Stimulated activated CD8-positive, alpha-beta memory T cell treated with anti-CD3 and anti-CD28 coated beads, Interleukin-12 subunit alpha, Interleukin-12 subunit beta, amount 100 ng/mL, for 4 hours (primary cell): Measurements from ENCODE around the gene DSG1.
"Not testable (repeated sequence)": the region's sequence is repeated elsewhere in the genome, so short reads cannot be mapped to it uniquely, and the experiment has no call there.

Experiments
- DNase-seq: peaks from one replicate; pipeline ENCODE4 v3.0.0-alpha.2; 2020; ENCODE audit warnings: low read depth

The DSG1 gene

DNA sequence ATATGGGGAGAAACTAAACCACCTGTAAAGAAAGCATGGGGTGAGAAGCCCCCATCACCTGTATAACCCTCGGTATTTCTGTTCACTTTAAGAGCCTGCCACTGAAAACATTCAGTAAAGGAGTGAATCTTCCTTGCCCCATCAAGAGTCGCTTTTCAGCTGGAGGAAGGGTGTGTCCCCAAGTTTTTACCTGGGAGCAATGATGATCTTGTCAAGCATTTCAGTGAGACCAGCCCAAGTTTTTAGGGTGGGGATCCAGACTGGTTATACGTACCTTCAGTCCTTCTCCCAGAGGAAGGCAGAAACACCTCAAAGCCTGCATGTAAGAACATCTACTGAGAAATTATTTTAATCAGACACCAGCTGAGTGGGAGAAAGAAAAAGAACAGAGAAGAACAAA is at the start of gene DSG1:
Gene DSG1, plus strand, starts transcription at position 301 of the 400 bp plus-strand sequence. CDS start 141 bp downstream, outside the sequence.
- DNase-seq: no peak

DNA sequence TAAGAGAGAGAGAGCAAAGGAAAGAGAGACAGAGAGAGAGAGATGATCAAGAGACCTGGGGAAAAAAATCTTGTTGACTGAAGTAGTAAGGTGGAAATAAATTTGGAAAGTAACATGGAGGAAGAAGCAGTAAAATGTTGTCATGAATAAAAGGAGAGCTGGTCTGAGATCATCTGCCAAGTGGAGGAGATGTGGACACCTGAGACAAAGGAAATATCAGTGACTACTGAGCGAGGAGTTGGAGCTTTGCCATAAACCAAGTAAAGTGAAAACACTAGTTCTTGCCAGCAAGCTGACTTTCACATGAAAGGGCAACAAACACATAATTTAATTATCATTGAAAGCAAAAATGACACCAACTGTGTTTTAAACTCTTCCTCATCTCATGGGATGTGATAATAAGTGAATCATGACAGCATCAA is 49.0 kb upstream of the DSG1 start:
- DNase-seq: no peak

DNA sequence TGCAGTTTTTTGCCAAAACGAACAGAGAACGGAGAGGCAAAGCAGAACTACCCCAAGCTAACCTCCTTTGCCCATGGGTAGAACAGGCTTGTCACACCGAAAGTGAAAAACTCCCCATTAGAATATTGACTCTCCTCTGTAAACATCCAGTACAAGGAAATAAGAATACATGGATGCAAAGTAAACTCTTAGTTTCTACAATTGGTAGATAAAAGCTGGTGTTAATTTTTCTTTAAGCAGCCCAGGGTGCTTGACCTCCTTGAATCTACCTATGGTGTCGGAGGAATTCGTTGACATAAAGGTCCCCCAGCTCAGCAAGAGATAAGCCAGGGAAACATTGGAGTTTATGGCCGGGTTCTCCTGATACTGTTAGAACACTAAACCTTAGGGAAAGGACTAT is 48.4 kb upstream of the DSG1 start:
- DNase-seq: no peak

DNA sequence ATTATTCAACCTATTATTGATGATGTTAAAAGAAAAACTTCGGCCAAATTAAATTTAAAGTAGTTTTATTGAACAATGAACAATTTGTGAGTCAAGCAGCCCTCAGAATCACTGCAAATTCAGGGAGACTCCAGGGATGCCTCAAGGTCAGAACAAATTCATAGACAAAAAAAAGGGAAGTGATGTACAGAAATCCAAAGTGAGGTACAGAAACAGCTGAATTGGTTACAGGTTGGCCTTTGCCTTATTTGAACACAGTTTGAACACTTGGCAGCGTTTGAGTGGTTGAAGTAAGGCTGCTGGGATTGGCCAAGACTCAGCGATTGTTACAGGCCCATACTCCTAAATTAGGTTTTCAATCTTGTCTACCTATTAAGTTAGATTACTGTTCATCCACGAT is 47.4 kb upstream of the DSG1 start:
- DNase-seq: no peak

DNA sequence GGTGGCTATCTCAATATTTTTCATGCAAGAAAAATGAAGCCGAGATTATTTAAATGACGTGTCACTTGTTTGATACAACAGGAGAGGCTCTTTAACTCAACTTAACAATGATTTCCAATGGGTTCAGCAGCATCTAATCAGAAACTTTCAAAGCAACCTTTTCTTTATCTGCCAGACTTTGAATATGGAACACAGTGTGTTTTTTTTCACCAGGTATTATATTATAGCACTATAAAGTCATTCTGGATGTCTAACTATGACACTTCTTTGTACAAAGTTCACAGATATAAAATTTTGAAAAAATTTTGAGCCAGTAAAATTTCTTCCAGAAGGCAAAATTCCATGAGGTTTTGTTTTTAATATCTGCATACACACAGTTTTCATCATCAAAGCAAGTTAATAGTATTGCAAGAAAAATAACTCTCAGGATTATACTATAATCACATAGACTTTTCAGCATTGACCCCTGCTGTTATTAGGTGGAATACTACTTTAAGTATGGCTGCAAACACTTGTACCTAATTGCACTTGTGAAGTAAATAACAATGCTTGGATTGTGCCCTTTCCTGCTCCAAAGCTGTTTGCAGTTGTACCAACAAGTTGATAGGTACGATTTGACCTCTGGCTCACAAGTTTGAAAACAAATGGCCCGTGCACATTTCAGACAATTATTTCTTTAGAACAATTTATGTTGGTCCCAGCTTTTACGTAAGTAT is 44.0 kb upstream of the DSG1 start:
- DNase-seq: no peak

DNA sequence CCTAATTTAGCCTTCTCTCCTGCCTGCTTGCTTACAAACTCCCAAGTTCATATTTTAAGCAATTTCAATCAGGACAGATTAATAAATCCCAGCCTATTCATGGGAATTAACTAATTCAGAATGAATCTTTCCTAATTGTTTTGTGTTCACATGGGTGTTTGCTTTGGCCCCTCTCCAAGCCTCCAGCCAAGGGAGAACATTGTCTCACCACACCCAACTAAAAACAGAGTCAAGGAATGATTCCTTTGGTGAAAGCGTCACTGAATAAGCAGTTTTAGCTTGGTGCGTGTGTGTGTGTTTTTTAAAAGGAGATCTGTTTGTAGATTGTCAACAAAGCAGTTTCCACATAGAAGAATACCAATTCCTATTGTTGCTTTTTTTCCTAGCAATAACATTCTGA is 43.0 kb upstream of the DSG1 start:
- no peak for DNase-seq

DNA sequence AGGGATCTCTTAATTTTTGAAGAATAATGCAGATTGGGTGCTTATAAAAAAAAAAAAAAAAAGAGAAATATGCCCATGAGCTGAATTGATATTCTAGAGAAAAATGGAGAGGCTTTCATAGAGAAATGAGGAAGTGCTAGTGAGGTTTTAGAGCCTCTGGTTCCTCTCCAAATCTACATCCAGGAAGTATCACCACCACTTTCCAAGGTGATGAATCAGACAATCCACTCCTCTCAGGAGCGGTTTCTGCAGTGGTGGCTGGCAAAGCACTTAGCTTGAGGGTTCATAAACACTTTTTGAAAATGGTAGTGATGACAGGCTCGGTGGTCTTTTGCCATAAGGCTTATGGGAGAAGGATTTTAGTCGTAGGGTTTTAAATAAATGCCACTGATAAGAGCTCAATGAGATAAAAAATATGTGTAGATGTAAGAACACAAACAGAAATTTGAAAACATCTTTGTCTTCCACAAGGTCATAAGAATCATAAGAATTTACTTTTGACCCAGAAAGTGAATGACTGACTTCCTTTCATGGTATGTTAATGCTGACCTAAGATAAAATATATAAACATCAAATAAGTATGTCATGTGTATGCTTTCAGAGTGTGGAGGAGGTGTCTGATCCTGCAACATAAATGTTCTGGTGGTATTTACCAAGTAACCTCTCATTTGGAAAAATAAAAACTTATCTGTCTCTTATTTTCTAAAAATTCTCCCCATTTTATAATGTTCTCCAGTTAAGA is 42.1 kb upstream of the DSG1 start:
- no peak for DNase-seq

DNA sequence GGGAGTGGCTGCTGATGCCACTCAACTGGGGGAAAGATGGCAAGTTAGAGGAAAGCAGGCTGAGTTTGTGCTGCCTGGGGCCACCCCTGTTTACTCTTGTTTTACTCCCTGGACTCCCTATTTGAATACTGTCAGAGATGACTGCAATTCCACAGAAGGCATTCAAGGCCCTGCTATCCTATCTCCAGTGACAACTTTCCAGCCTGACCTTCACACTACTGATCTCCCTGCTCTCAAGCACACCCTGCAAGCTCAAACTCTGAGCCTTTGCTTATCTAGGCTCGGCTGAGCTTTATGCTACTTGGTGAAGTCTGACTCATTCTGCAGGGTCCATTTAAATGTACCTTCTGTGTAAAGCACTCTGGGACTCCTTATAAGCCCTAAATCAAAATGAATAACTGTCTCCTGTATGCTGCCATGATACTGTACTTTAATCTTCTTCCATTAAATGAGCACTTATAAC is 39.3 kb upstream of the DSG1 start:
- DNase-seq: no peak

DNA sequence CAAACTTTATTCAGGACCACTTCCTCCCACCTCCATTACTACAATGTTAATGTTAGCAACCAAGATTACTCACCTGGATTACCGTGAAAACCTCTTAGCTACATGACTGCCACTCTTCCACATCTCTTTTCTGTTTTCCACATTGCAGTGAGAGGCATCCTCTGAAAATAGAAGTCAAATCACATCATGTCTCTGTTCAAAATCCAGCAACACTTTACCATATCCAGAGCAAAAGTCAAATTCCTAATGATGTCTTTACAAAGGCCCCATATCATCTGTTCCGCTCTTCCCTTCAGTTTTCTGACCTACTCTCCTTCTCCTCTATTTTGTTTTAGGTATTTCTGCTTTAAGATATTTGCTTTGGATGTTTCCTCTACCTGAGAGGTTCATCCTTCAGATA is 37.5 kb upstream of the DSG1 start:
- DNase-seq: no peak

DNA sequence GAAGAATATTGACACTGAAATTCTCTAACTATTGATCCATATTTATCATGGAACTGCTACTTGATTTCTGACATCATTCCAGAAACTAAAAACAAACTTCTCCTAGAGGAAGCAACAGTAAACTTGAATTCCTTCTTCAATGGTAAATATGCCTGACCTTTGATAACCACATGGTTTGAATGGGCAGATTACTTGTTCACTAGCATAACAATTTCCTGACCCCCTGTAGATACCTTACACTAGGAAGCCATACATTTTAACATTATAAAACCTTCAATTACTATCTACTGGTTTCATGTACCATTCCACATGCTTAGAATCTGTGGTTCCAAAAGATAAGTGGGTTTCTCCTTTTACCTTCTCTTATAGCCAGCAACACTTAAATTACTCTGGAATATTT is 36.5 kb upstream of the DSG1 start:
- no peak for DNase-seq

DNA sequence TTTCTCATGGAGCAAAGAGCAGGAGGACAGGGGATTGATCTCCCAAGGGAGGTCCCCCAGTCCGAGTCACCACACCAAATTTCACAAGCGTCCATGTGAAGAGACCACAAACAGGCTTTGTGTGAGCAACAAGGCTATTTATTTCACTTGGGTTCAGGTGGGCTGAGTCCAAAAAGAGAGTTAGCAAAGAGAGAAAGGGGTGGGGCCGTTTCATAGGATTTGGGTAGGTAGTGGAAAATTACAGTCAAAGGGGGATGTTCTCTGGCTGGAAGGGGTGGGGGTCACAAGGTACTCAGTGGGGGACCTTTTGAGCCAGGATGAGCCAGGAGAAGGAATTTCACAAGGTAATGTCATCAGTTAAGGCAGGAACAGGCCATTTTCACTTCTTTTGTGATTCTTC is 28.5 kb upstream of the DSG1 start:
- DNase-seq: not testable (repeated sequence)

DNA sequence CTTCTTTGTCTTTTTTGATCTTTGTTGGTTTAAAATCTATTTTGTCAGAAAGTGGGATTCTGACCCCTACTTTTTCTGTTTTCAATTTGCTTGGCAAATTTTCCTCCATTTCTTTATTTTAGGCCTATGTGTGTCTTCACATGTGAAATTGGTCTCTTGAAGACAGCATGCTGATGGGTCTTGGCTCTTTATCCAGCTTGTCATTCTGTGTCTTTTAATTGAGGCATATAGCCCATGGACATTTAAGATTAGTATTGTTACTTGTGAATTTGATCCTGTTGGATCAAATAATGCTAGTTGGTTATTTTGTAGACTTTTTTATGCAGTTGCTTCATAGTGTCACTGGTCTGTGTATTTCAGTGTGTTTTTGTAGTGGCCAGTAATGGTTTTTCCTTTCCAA is 26.3 kb upstream of the DSG1 start:
- DNase-seq: no peak

DNA sequence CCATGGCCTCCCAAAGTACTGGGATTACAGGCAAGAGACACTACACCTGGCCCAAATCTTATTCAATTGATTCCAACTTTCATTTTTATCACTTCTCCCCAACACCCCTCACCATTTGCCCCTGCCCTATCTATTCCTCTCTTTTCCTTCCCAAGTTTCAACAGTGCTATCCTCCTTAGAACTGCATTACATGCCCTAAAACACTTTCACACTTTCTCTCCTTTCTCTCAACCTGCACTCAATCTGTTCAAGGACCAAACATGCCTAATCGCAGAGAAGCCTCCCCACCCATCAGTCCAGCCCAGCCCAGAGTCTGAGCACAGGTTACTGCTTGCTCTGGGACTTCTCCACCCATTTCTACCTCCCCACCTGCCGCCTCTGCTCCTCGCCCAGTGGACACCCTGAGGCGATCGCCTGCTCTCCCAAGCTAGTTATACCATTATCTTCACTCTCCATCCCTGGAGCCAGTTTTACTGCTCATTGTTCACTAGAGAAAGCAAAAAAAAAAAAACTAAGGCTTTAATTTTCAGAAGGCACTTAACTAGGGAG is 23.7 kb upstream of the DSG1 start:
- DNase-seq: no peak

DNA sequence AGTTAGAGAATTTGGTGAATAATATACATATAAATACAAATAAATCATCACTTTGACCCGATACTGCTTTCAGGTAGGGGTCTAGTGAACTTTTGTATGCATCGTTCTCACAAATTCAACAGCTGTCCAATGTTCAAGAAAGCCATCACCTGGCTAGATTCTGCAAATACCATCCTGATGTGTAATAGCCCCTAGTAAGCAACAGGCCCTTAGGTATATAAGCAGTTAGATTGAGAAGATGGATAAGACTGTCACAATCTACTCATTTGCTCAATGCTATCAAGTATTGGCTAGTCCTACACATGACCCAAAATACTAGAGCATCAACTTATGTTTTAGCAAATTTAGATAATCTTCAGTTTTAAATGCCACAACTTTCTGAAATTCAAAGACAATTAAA is 20.7 kb upstream of the DSG1 start:
- no peak for DNase-seq

DNA sequence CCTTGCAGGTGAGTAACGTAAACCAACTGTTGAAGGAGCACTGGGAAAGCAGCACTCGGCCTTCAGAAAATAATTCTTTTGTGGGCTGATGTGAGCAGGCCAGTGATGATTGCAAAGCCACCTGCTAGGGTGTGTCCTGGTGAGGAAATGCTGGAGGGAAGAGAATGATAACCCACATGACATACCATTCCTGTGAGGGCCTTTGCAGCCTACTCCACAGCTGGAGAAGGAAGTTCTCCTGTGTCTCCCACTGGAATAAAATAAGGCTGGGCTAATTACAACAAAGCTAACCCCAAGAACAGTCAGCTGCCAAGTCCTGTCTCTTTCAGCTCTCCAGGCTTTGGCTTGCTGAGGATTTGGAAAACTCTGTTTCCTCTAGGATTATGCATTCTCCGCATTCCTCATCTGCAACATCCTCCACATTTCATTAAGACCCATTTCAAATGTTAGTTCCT is 16.7 kb upstream of the DSG1 start:
- DNase-seq: no peak

DNA sequence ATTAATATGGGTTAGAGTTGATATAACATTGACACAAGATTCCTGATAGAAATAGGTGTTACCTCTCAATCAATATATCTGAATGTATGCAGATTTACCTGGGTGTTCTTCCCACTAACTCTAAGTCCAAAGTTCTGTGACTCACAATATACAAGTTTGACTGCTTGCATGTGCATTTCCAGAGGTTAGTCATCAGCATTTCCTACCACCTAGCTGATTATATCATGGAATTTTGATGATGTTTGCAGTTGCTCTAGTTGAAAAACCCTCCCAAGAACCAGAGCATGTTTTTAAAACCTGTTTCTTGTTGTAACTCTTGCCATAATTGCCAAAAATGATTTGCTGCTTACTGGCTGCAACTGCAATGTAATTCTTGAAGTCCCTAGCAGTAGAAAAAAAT is 15.0 kb upstream of the DSG1 start:
- DNase-seq: no peak

DNA sequence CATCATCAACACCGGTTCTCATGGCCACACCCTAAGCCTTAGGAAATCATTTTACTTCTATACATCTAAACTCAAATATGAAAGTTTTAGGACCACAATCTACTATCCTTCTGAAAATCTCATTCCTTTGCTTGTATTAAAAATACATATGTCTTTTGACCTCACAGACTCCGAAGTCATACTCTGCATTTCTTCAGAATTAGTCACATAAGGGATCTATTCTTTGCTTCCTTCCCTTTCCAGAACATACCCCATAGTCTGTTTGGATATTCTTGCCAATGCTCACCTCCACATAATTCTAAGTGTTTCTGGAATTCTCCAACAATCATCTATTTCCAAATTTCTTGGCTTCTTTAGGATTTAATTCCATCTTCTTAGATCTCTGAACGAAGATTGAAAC is 14.2 kb upstream of the DSG1 start:
- no peak for DNase-seq

DNA sequence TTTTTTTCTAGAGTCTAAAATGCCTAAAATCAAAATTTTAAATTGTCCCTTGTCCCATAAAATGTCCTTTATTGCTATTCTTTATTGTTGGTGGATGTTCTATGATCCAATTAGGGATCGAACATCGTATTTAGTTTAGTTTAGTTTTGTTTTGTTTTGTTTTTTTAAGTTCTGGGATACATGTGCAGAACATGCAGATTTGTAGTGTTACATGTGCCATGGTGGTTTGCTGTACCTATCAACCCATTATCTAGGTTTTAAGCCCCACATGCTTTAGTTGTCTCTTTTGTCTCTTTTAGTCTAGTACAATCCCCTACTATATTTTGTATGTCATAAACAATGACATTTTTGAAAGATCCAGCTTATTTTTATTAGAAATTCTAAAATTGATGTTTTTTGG is 8.8 kb upstream of the DSG1 start:
- no peak for DNase-seq

DNA sequence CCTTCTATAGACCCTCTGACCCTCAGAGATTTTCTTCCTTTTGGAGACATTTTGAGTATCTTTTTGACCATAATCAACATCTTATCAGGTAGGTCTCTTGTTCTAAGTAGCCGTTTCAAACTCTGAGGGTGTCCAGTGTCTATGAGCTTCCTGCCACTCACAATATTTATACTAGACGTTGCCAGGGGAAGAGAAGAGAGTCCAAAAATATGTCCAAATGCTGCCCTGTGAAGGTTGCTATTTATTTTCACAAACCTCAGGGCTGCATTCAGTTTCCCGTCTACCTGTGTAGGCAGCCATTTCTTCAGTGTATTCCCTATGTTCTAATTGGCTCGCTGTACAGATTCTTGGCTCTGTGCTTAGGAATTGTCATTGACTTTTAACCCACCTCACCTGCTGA is 986 bp upstream of the DSG1 start:
- DNase-seq: no peak

DNA sequence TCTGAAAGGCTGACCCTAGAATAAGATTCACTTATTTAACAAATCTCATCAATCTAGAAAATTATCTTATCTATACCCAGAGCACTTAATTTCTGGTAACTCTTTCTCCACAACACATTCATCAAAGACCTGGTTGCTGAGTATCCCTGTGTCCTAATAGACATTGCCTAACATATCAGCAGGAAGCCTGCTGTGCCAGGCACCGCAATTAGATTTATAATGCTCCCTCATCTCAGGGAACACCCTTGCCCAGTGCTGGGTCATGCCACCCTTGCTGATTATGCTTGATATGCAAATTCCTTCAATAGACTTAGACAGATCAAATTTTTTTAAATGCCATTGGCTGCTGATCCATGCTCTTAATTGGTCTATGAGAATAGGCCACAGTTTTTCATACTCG is 3.8 kb downstream of the DSG1 start:
- DNase-seq: no peak

DNA sequence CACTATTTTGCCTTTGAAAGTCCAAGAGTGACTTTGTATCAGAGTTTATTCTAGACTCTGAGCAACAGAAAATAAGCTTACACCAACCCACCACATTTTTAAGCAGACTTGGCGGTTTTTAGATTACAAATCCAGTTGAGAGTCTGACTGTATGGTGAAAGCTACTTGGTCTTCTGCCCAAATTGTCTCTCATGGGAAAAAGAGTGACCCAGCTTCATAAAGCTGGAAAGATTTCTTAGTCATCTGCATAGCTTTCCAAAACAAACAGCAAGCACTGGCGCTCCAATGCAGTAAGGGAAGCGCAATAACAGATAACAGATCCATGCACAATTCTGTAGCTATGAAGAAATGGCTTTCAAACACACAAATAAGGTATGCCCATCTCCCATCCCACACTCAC is 7.1 kb downstream of the DSG1 start:
- no peak for DNase-seq

DNA sequence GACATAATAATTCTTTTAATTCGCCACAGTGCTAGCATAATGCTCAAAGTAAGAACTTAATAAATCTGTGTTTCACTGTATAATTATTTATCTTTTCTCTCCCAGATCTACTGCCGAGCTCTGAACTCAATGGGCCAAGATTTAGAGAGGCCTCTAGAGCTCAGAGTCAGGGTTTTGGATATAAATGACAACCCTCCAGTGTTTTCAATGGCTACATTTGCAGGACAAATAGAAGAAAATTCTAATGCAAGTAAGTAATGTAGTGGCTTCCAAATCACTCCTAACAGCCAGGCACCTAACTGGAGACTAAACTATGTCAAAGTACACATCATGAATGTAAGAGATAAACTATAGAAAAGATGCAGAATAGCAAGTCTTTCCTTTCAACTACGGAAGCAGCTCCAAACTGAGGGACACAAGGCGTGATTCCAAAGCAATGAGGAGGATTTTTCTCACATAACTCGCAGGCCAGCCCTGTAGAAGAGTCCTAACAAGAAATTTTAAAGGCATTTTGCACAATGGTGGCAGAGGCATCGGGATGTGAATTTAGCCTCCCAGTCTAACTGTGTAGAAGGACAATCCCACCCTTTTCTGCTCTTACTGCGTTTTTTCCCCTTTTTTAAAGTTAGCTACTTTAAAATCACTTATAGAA is 12.0 kb downstream of the DSG1 start:
- no peak for DNase-seq

DNA sequence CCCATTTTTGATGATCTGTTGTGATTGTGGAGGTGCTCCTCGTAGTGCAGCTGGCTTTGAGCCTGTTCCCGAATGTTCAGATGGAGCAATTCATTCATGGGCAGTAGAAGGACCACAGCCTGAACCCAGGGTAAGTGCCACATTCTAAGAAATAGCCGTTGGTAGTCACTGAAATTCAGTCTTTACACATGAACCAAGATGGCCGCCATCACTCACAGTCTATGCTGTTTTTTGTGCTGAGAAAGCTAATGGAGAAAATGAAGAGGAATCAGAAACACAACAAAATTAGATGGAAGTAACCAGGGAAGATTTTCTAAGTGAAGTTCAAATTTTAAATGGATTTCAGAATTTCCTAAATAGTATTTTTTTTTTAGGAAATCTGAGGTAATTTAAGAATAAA is 25.5 kb downstream of the DSG1 start:
- no peak for DNase-seq
